ENCODE measurements around the gene DNAJB11. TPM values are rescaled to one million over a fixed set of nuclear protein-coding genes. Genes with fewer than 3 reads are reported as not detected.
A peak's percentile ranks its signal among the peaks of the same experiment; 100 is the strongest.

DNAJB11 gene
- total RNA-seq, 1 donor from 2014 or later, result 24.6 TPM

DNA sequence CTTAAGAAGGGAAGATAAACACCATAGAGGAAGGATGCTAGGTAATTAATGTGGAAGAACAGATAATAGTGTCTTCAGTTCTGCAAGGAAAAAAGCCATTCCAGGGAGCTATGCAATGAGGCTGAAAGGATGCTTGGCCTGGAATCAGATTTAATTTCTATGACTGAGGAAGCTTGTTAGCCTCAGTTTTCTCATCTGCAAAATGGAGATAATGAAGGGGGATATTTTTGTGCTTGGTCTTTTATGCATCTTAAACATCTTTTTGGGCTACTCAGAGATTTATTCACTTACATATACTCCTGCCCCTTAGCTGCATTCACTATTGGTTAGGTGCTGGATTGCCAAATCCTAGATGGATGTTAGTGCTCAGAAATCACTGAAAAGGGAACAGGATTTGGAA lies 16.7 kb downstream of the DNAJB11 start:
- Histone ChIP-seq H3K4me3 (no peak overlapping the region), H3K9me3 (replicated peaks) (no peaks in the 10 kb centered on the region), H3K27ac (replicated peaks) (no peak overlapping the region), H3K36me3 (peaks cover 40% of the 10 kb centered on the region), H3K27me3 (ENCODE audit: low read depth) (no peaks in the 10 kb centered on the region), H3K4me1 (no peaks in the 10 kb centered on the region)
- TF ChIP-seq, protein P1, sequence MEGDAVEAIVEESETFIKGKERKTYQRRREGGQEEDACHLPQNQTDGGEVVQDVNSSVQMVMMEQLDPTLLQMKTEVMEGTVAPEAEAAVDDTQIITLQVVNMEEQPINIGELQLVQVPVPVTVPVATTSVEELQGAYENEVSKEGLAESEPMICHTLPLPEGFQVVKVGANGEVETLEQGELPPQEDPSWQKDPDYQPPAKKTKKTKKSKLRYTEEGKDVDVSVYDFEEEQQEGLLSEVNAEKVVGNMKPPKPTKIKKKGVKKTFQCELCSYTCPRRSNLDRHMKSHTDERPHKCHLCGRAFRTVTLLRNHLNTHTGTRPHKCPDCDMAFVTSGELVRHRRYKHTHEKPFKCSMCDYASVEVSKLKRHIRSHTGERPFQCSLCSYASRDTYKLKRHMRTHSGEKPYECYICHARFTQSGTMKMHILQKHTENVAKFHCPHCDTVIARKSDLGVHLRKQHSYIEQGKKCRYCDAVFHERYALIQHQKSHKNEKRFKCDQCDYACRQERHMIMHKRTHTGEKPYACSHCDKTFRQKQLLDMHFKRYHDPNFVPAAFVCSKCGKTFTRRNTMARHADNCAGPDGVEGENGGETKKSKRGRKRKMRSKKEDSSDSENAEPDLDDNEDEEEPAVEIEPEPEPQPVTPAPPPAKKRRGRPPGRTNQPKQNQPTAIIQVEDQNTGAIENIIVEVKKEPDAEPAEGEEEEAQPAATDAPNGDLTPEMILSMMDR (IDR thresholded peaks at IDR 0.05; ENCODE audit: borderline replicate concordance), result no peak
- intact Hi-C loops (cut with micrococcal nuclease), result no loop called here
- no peak for DNase-seq

DNA sequence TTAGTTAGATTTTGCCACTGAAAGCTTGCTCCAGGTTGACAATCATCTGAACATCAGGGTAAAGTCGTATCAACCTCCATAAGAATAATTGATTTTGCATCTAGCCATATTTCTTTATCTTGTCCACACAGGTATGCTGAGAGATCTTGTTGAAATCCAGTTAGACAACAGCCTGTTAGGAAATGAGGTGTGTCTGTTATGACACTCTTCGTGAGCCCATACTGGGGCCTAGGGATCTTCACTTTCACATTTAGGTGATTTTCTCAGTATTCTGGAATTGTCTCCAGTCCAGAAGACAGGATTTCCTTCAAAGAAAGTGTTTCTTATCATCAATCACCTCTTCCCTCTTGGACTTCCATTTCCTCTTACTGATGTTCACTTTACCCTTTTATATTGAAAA lies 18.1 kb downstream of the DNAJB11 start:
- Histone ChIP-seq H3K4me3 (no peak overlapping the region), H3K27me3 (ENCODE audit: low read depth) (no peaks in the 10 kb centered on the region), H3K27ac (replicated peaks) (no peak overlapping the region), H3K36me3 (peaks cover 25% of the 10 kb centered on the region), H3K9me3 (replicated peaks) (no peaks in the 10 kb centered on the region), H3K4me1 (no peaks in the 10 kb centered on the region)
- TF ChIP-seq, protein P1 (IDR thresholded peaks at IDR 0.05; ENCODE audit: borderline replicate concordance), result no peak
- DNase-seq, result no peak
- intact Hi-C loops (cut with micrococcal nuclease), result no loop called here

DNA sequence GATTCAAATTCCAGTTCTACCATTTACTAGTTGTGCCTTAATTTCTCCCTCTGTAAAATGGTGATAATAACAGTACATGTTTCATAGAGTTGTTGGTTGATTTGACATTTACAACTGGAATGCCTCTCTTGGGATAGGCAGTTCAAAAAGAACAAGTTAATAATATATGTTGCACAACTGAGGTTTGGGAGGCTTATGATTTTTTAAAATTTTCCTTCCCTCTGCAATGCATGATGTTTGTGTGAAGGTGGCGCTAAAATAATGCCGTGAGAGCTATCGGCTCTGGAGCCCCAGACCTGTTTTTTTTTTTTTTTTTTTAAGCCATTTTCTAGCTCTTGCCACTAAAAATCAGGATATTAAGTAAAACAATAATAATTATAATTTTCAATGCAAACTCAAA lies 18.6 kb downstream of the DNAJB11 start:
- H3K4me3 ChIP-seq, result no peak overlapping the region
- no peaks in the 10 kb centered on the region for H3K4me1 ChIP-seq
- no peaks in the 10 kb centered on the region for H3K9me3 ChIP-seq (replicated peaks)
- DNase-seq, result no peak
- no peaks in the 10 kb centered on the region for H3K27me3 ChIP-seq (ENCODE audit: low read depth)
- H3K36me3 ChIP-seq, result peaks cover 20% of the 10 kb centered on the region
- intact Hi-C loops (cut with micrococcal nuclease), result no loop called here
- H3K27ac ChIP-seq (replicated peaks), result no peak overlapping the region
- TF ChIP-seq, protein P1 (IDR thresholded peaks at IDR 0.05; ENCODE audit: borderline replicate concordance), result peak; percentile 26

DNA sequence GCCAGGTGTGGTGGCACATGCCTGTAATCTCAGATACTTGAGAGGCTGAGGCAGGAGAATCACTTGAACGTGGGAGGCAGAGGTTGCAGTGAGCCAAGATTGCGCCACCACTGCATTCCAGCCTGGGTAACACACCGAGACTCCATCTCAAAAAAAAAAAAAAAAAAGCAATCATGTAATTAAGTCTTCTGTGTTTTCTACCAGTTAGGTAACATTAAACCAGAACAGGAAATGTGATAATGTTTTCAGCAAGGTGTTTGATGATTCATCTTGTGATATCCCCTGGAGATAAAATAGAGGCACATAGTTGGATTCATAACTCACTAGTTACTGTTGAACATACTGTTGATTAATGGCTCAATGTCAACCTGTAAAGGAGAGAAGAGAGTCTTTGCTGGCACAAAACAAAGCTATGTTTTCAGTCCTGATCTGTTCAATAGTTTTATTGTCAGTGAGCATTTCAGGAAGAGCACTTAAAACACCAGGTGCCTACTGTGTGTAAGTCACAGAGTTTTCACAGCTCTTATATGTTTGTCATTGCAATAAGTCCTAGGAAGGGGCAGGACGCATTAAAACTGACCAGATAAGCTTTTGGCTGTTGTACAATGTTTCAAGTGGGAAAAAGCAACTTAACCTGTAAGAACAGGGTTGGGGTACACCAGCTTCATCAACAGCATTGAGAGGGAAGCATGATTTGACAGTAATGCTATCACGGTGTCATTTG lies 19.5 kb downstream of the DNAJB11 start:
- H3K27ac ChIP-seq (replicated peaks), result no peak overlapping the region
- H3K4me1 ChIP-seq, result peaks cover 4% of the 10 kb centered on the region
- H3K9me3 ChIP-seq (replicated peaks), result no peaks in the 10 kb centered on the region
- H3K27me3 ChIP-seq (ENCODE audit: low read depth), result no peaks in the 10 kb centered on the region
- TF ChIP-seq, protein P1 (IDR thresholded peaks at IDR 0.05; ENCODE audit: borderline replicate concordance), result no peak
- DNase-seq, result no peak
- peaks cover 13% of the 10 kb centered on the region for H3K36me3 ChIP-seq
- no peak overlapping the region for H3K4me3 ChIP-seq
- intact Hi-C loops (cut with micrococcal nuclease), result no loop called here

DNA sequence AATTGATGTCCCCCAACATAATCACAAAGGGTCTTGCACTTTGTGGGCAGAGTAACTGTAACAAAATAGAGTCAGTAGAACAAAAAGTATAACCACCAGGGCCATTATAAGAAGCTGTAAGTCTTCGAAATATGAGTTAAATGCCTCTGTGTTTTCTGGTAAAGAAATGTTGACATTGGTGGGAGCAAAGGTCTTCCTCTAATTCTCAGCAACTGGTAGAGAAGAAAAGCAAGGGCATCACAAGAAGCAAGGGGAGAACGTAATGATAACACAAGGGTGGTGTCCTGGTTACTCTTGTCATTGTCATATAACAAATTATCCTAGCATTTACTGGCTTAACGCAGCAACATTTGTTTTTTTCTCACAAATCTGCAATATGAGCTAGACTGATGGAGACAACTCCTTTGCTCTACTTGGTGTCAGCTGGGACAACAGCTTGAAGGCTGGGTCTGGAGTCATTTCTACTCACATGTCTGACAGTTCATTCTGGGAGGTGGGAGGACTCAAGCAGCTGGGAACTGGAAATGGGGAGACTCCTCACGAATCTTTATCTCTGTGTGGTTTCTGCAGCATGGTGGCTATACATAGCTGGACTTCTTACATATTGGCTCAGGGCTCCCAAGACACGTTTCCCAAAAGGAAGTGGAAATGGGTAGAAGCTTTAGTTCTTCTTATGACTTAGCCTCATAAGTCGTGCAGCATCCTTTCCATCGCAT lies 20.2 kb downstream of the DNAJB11 start:
- Histone ChIP-seq H3K4me1 (peaks cover 4% of the 10 kb centered on the region), H3K4me3 (no peak overlapping the region), H3K9me3 (replicated peaks) (no peaks in the 10 kb centered on the region), H3K27ac (replicated peaks) (no peak overlapping the region), H3K27me3 (ENCODE audit: low read depth) (no peaks in the 10 kb centered on the region), H3K36me3 (peaks cover 5% of the 10 kb centered on the region)
- DNase-seq, result no peak
- TF ChIP-seq, protein P1 (IDR thresholded peaks at IDR 0.05; ENCODE audit: borderline replicate concordance), result no peak
- intact Hi-C loops (cut with micrococcal nuclease), result no loop called here

All from left ventricle myocardium inferior (tissue), 1 donor.